Measurements from ENCODE around the gene TMEM235.
A peak's percentile ranks its signal among the peaks of the same experiment; 100 is the strongest.

Gene TMEM235

DNA sequence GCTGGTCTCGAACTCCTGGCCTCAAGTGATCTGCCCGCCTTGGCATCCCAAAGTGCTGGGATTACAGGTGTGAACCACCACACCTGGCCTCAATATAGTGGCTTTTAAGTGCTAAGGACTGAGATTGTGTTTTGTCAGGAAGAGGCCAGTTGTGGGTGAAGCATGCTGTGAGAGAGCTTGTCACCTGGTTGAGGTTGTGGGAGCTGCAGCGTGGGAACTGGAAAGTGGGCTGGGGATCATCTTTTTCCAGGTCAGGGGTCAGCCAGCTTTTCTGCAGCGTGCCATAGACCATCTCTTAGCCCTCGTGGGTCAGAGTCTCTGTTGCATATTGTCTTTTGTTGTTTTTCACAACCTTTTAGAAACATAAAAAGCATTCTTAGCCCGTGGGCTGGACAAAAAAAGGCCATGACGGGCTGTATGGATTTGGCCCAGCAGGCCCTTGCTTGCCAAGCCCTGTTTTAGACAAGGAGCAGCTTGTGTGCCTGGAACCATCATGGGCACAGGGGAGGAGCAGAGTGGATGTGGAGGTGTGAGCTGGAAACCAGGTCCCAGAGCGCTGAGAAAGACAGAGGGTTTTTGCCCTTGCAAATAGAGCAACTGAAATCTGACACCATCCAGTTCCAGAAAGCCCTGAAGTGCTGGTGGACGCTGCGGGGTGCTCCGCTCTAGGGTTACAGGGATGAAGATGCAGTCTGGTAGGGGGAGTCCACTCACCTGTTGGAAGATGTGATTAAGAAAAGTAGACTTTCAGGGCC is 11.9 kb upstream of the TMEM235 start:
- DNase-seq: no peak

DNA sequence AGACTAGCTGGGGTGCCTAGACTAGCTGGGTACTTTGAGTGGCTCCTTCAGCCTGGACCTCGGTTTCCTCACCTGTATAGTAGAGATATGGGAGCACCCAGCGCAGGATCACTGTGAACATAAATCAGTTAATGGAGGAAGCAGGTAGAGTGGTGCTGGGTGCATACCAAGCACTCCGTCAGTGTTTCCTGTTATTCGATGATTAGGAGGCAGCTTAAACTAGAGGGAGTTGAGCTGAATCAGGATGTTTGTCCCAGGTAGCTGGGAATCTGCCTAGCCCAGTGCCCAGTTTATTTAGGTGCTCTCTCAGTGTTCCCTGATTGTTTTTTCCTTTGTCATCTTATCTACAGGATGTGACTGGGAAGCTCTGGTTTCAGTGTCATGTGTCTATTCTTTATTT is 8.4 kb upstream of the TMEM235 start:
- no peak for DNase-seq

DNA sequence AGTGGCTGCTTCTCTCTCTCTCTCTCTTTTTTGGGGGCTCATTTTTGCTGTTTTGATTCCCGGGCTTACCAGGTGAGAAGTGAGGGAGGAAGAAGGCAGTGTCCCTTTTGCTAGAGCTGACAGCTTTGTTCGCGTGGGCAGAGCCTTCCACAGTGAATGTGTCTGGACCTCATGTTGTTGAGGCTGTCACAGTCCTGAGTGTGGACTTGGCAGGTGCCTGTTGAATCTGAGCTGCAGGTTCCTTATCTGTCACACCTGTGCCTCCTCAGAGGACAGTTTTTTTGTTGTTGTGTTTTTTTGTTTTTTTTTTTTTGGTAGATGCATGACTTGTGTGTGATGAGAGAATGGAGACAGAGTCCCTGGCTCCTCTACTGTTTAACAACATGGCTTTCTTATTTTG is 7.7 kb upstream of the TMEM235 start:
- no peak for DNase-seq

DNA sequence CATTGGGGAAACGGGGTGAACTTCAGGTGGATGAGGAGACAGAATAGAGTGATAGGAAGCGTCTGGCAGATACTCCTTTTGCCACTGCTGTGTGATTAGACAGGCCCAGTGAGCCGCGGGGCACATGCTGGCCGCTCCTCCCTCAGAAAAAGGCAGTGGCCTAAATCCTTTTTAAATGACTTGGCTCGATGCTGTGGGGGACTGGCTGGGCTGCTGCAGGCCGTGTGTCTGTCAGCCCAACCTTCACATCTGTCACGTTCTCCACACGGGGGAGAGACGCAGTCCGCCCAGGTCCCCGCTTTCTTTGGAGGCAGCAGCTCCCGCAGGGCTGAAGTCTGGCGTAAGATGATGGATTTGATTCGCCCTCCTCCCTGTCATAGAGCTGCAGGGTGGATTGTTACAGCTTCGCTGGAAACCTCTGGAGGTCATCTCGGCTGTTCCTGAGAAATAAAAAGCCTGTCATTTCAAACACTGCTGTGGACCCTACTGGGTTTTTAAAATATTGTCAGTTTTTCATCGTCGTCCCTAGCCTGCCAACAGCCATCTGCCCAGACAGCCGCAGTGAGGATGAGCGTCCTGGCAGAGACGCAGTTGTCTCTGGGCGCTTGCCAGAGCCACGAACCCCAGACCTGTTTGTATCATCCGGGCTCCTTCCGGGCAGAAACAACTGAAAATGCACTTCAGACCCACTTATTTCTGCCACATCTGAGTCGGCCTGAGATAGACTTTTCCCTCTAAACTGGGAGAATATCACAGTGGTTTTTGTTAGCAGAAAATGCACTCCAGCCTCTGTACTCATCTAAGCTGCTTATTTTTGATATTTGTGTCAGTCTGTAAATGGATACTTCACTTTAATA is 7.0 kb upstream of the TMEM235 start:
- no peak for DNase-seq

DNA sequence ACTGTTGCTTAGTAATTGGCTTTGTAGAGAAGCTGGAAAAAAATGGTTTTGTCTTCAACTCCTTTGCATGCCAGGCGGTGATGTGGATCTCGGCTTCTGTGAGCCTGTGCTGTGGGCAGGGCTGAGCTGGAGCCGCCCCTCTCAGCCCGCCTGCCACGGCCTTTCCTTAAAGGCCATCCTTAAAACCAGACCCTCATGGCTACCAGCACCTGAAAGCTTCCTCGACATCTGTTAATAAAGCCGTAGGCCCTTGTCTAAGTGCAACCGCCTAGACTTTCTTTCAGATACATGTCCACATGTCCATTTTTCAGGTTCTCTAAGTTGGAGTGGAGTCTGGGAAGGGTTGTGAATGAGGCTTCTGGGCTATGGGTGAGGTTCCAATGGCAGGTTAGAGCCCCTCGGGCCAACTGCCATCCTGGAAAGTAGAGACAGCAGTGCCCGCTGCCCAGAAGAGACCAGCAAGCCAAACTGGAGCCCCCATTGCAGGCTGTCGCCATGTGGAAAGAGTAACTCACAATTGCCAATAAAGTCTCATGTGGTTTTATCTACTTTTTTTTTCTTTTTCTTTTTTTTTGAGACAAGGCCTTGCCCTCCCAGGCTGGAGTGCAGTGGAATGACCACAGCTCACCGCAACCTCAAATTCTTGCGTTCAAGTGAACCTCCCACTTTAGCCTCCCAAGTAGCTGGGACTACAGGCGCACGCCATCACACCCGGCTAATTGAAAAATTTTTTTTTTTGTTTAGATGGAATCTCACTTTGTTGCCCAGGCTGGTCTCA is 6.2 kb upstream of the TMEM235 start:
- DNase-seq: no peak

DNA sequence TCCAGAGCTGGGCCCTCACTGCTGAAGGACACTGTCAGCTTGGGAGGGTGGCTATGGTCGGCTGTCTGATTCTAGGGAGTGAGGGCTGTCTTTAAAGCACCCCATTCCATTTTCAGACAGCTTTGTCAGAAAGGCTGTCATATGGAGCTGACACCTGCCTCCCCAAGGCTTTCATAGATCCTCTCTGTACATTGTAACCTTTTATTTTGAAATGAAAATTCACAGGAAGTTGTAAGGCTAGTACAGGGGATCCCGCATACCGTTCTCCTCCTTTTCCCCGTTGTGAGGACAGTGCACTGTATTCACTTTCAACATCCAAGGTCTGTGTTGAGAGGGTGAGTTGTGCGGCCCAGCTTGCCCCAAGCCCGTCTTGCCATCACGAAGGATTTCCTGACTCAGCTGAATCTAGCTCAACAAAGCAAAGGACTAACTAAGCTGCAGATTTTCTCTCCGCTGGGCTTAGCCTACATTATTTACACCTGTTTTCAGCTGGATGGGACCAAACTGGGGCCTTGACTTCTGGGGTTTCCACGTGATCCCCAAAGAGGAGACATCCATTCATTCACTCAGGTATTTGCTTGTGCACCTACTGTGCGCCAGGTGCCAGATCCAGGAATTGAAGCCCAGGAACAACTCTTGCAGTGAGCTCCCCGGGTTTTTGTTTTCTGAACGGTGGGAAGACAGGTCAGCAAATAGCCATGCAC is 5.2 kb upstream of the TMEM235 start:
- no peak for DNase-seq

DNA sequence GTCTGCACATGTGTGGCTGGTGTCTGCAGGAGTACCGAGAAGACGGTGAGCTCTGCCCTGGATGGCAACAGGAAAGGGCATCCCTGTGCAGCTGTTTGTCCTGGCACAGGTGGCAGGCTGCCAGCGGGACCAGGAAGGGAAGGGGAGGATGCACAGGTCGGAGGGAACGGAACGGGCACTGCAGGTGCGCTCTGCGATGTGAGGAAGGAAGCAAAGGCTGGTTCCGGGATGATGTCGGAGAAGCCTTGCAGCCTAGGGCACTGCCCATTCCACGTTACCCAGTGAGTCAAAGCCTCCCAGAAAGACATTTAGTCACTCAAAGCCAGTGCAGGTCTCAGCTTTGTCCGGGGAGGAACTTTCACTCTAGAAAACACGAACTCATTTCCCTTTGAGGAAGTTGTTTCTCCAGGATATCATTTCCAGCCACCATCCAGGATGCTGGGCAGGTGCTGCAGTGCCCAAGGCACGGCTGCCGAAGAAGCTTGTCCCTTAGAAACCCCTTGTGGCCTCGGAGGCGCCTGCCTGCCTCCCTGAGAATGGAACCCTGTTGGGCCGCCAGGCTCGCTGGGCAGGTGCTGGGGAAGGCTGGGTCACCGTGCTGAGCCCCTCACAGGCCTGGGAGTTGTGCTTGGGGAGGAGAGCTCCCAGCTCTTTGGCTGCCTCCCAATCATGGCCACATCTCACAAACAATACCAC is 4.5 kb upstream of the TMEM235 start:
- DNase-seq: peak; percentile 21

DNA sequence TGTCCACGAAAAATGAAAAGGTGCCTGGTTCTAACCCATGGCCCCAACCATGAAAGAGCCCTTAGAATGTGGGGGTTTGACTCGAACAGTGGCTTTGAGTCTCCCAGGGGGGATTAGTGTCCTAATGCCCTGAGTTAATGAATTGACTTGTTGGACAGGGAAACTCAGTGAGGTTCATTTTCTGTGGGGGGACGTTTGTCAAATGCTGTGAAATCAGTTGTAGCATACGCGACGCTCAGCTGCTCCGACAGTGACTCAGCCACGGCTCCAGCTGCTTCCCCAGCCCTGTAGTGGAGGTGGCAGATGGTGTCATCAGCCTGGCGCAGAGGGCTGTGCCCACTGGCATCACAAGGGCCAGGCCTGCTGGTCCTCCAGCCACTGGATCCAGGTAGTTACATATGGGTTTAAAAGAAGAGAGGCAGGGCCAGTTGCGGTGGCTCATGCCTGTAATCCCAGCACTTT is 3.9 kb upstream of the TMEM235 start:
- DNase-seq: peak; percentile 37

DNA sequence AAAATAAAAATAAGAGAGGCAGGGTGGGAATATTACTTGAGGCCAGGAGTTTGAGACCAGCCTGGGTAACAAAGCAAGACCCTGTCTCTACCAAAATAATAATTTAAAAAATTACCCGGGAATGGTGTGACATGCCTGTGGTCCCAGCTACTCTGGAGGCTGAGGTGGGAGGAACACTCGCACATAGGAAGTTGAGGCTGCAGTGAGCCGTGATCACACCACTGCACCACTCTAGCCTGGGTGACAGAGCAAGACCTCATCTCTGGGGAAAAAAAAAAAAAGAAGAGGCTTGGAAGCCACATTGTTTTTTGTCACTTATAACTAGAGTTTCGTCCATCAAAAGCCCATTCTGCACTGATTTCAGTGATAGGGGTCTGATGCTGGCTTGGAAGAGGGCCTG is 3.3 kb upstream of the TMEM235 start:
- no peak for DNase-seq

DNA sequence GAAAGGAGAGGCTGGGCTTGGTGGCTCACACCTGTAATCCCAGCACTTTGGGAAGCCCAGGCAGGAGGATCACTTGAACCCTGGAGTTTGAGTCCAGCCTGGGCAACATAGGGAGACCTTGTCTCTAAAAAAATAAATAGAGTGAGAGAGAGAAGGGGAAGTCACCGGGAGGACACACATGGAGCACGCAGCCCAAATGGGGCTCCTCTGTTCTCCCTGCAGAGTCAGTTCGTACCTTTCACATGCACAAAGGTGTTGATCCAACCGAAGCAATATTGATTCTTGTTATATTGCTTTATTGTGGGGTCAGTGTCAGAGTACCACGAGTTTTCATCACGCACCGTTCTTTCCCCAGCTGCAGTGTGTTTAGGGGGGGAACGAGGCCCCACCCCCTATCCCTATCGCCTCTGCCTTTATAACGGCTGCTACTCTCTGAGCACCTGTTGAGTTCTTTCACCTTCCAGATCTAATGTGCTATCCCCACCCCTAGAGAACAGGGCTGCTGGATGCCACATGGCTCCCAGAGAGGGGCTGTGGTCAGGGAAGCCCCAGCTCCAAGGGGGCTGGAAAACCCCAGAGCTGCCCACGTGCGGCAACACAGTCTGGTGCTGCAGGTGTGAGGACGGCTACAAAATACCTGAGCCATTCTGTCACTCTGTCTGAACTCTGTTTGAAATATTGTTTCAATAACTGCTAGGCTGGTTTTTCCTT is 1.0 kb upstream of the TMEM235 start:
- DNase-seq: no peak

DNA sequence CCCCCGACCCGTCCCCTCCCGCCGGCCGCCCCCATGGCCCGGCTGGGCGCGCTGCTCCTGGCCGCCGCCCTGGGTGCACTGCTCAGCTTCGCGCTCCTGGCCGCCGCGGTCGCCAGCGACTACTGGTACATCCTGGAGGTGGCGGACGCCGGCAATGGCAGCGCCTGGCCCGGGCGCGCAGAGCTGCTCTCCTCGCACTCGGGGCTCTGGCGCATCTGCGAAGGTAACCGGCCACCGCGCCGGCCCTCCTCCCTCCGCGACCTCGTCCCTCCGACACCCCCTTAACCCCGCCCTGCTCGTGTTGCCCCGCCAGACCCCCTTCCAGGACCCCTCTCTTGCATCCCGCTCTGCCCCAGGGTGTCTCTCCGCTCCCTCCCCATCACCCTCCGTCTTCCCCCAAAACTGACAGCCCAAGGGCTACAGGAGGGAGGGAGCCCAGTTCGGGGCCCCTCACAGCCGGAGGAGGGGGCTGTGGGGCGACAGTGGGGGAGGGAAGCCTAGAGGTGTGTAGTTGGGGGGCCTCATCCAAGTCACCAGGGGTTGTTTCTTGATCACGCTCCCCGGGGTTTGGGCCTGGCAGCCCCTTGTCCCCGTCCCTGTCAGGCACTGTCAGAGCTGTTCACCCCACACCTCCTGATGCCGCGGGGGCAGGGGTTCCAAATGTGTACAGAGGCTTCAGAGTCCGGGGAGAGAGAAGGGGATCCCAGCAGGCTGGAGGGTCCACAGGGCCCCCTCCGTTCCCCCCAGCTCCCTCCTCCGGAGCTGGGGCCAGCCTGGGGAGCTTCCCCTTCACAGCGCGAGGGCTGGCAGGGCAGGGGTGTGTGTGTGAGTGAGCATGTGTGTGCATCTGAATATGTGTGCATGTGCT is 794 bp downstream of the TMEM235 start:
- peak; percentile 21 for DNase-seq

DNA sequence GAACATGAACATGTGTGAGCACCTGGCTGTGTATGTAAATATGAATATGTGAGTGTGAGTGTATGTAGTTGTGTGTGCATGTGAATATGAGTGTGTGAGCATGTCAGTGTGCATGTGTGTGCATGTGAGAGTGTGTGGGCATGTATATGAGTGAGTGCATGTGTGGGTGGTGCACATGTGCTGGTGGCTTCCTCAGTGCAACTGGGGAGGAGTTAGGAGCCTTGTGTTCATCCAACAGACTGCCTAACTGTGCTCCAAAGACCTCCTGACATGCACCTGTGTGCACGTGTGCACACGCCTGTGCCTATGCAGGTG is 1.4 kb downstream of the TMEM235 start:
- DNase-seq: no peak

DNA sequence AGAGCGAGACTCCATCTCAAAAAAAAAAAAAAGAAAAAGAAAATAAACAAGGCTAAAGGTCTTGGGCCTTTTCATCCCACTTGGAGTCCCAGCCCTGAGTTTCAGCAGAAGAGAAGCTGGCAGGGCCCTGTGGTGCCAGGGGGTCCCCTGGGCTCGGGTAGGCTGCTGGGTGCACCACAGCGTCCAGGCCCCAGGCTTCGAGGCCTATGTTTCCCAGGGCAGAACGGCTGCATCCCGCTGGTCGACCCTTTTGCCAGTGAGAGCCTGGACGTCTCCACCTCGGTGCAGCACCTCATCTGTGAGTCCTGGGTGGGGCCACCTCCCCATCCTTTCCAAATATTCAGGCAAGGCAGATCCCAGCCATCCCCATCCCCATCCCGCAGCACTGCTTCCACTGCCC is 2.2 kb downstream of the TMEM235 start:
- peak; percentile 15 for DNase-seq

DNA sequence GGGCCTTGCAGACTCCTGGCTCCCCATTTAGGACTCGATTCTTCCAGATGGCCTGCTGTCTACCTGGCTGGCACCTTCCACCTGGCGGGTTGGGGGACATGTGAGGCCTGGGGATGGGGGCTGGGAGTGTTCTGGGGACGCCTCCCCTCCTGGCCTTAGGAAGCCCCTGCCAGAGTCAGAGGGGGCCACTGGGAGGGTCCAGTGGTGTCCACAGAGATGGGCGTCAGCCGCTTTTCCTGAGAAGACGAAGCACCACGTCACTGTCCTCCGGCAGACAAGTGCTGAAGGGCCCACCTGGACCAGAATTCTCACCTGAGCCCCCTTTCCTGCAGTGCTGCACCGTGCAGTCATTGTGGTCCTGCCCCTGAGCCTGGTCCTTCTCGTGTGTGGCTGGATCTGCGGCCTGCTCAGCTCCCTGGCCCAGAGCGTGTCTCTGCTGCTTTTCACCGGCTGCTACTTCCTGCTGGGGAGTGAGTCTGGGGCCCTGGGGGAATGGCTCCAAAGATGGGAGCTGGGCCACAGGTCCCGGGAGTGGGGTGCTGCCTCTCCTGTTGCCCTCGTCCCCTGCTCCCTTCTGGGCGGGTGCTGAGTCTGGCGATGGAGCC is 2.9 kb downstream of the TMEM235 start:
- peak; percentile 16 for DNase-seq

DNA sequence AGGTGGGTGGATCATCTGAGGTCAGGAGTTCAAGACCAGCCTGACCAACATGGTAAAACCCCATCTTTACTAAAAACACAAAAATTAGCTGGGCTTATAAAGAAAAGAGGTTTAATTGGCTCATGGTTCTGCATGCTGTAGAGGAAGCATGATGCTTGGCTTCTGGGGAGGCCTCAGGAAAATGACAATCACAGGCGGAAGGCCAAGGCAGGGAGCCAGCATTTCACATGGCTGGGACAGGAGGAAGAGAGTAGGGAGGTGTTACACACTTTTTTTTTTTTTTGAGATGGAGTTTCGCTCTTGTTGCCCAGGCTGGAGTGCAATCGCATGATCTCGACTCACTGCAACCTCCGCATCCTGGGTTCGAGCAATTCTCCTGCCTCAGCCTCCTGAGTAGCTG is 3.6 kb downstream of the TMEM235 start:
- peak; percentile 76 for DNase-seq

DNA sequence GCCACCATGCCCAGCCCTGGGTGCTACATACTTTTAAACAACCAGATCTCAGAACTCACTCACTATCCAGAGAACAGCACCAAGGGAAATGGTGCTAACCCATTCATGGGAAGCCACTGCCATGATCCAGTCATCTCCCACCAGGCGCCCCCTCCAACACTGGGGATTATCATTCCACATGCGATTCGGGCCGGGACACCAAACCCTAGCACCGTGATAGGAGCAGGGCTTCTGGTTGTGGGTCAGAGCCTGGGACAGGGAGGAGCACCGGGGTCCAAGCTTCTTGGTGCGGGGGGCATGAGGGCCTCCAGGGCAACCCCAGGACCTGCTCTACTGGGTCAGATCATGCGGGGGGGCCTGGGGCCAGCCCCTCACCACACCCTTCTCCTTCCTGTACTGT is 4.5 kb downstream of the TMEM235 start:
- no peak for DNase-seq

DNA sequence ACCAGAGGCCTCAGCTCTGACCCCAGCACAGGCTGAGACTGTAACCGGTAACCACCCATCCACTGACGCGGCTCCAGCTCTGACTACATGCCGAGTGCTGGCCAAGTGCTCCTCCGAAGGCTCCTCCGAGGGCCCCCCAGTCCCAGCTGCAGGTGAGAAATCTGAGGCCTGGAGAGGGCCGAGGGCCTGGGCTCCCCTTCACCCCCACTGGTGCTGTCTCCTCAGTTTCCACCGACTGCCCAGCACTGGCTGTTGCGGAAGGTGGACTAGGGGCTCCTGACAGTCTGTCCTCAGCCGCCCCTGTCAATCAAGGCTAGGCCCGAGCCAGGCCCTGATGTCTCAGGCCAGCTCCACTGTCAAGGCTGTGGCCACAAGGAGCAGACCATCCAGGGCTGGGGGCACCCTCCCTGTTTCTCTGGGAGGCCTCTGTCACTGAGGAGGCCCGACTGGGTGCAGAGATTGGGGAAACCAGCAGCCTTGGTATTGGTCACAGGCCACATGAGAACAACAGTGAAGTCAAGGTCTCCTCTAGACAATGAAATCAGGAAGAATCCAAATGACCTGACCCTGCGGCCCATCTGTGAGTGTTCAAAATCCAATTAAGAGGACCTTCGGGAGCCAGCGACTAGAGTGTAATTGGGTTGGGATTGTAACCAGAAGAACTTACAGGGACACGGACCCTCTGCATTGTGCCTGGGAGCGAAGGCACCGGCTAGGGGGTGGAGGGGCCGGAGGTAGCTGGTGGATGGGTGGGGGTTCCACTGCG is 5.1 kb downstream of the TMEM235 start:
- peak; percentile 28 for DNase-seq

DNA sequence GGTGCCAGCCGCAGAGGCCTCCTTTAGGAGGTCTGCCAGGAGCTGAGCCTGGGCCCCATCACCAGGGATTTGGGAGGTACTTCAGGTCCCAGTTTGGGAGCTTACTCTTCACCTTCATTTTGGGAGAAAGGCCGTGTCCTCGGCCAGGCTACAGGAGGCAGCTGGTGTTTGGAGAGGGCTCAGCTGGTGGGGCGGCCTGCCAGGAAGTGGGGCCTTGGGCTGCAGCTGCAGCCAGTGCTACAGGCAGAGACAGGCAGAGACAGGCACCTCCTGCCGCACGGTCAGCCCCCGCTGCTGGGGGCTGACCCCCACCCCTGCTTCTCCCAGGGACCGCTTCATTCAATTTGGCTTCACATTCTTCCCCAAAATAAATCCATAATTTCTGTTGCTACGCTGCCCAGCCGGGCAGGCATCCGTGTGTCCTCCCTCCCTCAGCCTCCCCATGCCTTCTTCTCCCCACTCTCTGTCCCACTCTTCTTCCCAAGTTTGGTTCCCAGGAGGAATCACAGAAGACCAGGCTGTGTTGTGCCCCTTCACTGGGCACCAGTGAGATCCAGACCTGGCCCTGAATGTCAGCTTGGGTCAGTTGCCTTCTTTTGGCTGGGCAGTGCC is 6.1 kb downstream of the TMEM235 start:
- DNase-seq: peak; percentile 82

All from femur (tissue), 1 donor.